PC-9 (cell line): ENCODE data around the gene RAB15. TPM values are rescaled to one million over a fixed set of nuclear protein-coding genes. Genes with fewer than 3 reads are reported as not detected.
A peak's percentile ranks its signal among the peaks of the same experiment; 100 is the strongest.

Source experiments
- BruUV-seq: library from RNA; stranded (reverse); fragments of 400-500 nt; replicated peaks from 2 replicates; lab custom pipeline; 2021; lab: Mats Ljungman, UMichigan
- CTCF ChIA-PET: fragments of 300-600 bp; sonication (Branson Sonifier 250); formaldehyde crosslinking; loops from one replicate; lab custom pipeline; 2022; ENCODE audit warnings: antibody characterized with exemption; lab: Charles Lee
- POLR2A ChIA-PET: fragments of 300-600 bp; sonication (Branson Sonifier 250); formaldehyde crosslinking; loops from one replicate; lab custom pipeline; 2022; ENCODE audit warnings: antibody characterized with exemption; ENCODE audit not compliant: unreplicated experiment; lab: Charles Lee
- DNase-seq, 2 experiments: peaks; one replicate each; pipeline versions ENCODE4 v3.0.0 to v3.0.0-alpha.2; 2015 to 2022; ENCODE audit warnings: mixed read lengths in 1 of 2
- H2AFZ ChIP-seq: fragments of 200-600 bp; sonication (generic); 2 replicates; pipeline ENCODE4 v1.8.1; 2017; ENCODE audit warnings: antibody characterized with exemption
- H3F3A ChIP-seq: fragments of 200-600 bp; sonication (generic); 2 replicates; pipeline ENCODE4 v1.8.1; 2017; ENCODE audit warnings: antibody characterized with exemption, mild to moderate bottlenecking, low read depth; ENCODE audit not compliant: insufficient read depth
- H3K27ac ChIP-seq: fragments of 200-600 bp; sonication (generic); 2 replicates; pipeline ENCODE4 v1.6.1; 2016; ENCODE audit warnings: mixed run types
- H3K27me3 ChIP-seq: fragments of 200-600 bp; sonication (generic); 2 replicates; pipeline ENCODE4 v1.6.1; 2016; ENCODE audit warnings: low read depth, mixed run types; ENCODE audit not compliant: insufficient read depth
- H3K36me3 ChIP-seq: fragments of 200-600 bp; sonication (generic); 2 replicates; pipeline ENCODE4 v1.6.1; 2016; ENCODE audit warnings: low read depth, mixed run types
- H3K4me1 ChIP-seq: fragments of 200-600 bp; sonication (generic); replicated peaks from 2 replicates; pipeline ENCODE4 v1.6.1; 2016; ENCODE audit warnings: mixed run types; ENCODE audit not compliant: insufficient read depth
- H3K4me2 ChIP-seq: fragments of 200-600 bp; sonication (generic); 2 replicates; pipeline ENCODE4 v1.6.1; 2017; ENCODE audit warnings: mixed run types
- H3K4me3 ChIP-seq: fragments of 200-600 bp; sonication (generic); 2 replicates; pipeline ENCODE4 v1.6.1; 2016; ENCODE audit warnings: mixed run types
- H3K79me2 ChIP-seq: fragments of 200-600 bp; sonication (generic); 2 replicates; pipeline ENCODE4 v1.6.1; 2017; ENCODE audit warnings: low read depth, mixed run types
- H3K9me2 ChIP-seq: fragments of 200-600 bp; sonication (generic); 2 replicates; pipeline ENCODE4 v1.8.1; 2017; ENCODE audit warnings: mild to moderate bottlenecking; ENCODE audit not compliant: insufficient read depth
- H3K9me3 ChIP-seq: fragments of 200-600 bp; sonication (generic); 2 replicates; pipeline ENCODE4 v1.8.1; 2016; ENCODE audit warnings: low read depth; ENCODE audit not compliant: insufficient read depth
- H4K20me1 ChIP-seq: fragments of 200-600 bp; sonication (generic); 2 replicates; pipeline ENCODE4 v1.8.1; 2017; ENCODE audit not compliant: insufficient read depth
- CTCF ChIP-seq: fragments of 200-600 bp; sonication (generic); conservative IDR thresholded peaks from 2 replicates; pipeline ENCODE4 v1.6.1; 2017; ENCODE audit warnings: mixed run types, antibody characterized with exemption, mild to moderate bottlenecking, moderate library complexity
- EZH2 ChIP-seq: fragments of 200-600 bp; sonication (generic); IDR thresholded peaks from 2 replicates; pipeline ENCODE4 v1.8.0; 2017; ENCODE audit warnings: antibody characterized with exemption, low read depth
- intact Hi-C: fragments of 100-400 bp; cut with micrococcal nuclease; formaldehyde crosslinking; loops from one replicate; pipeline ENCODE4 v1.10.0; 2022; ENCODE audit not compliant: unreplicated experiment
- total RNA-seq: library from RNA; stranded (reverse); gene quantifications from 2 replicates; pipeline ENCODE4 v1.2.3, GENCODE V29; 2021

The RAB15 gene
- total RNA-seq, 1 experiment from 2014 or later, result 74.9 TPM

GRCh38 chr14:64920465-64920864, 51.7 kb downstream of the RAB15 start:
- Histone ChIP-seq H3K4me3 (no peak overlapping the region), H3K9me2 (no peaks in the 10 kb centered on the region), H3K27ac (no peak overlapping the region), H3K4me2 (no peak overlapping the region), H3F3A (no peaks in the 10 kb centered on the region; the same call in 1 of the 2 replicates), H3K4me1 (peaks cover 12% of the 10 kb centered on the region), H3K27me3 (no peaks in the 10 kb centered on the region), H4K20me1 (peaks cover 33% of the 10 kb centered on the region), H3K9me3 (no peaks in the 10 kb centered on the region), H3K79me2 (peaks cover 71% of the 10 kb centered on the region), H3K36me3 (peaks cover 28% of the 10 kb centered on the region), H2AFZ (no peak overlapping the region)
- TF ChIP-seq EZH2 (no peak), CTCF (no peak)
- POLR2A ChIA-PET, result interaction anchor here (0.6 kb wide), 1 partner anchor 55 kb away, joined by 3 read pairs; no protein-coding TSS in a partner anchor
- intact Hi-C loops, result no loop called here
- CTCF ChIA-PET, result no interaction called here
- DNase-seq, result no peak
- BruUV-seq, result no TSS peak

GRCh38 chr14:64919618-64920017, 52.5 kb downstream of the RAB15 start:
- CTCF ChIA-PET, result no interaction called here
- Histone ChIP-seq H3K4me2 (no peak overlapping the region), H3F3A (no peaks in the 10 kb centered on the region; the same call in 1 of the 2 replicates)

GRCh38 chr14:64919215-64919614, 52.9 kb downstream of the RAB15 start:
- H3K79me2 ChIP-seq, result peaks cover 83% of the 10 kb centered on the region
- no peak overlapping the region for H3K4me2 ChIP-seq
- DNase-seq, result no peak
- CTCF ChIA-PET, result no interaction called here
- intact Hi-C loops, result loop anchor here (10.0 kb wide), 1 partner anchor 414 kb away; the partner anchor contains the start of genes ZBTB1 and ZBTB25
- POLR2A ChIA-PET, result no interaction called here
- TF ChIP-seq EZH2 (no peak), CTCF (no peak)
- no peak overlapping the region for H3K27ac ChIP-seq
- H3F3A ChIP-seq, result no peaks in the 10 kb centered on the region; the same call in 1 of the 2 replicates
- no peaks in the 10 kb centered on the region for H3K27me3 ChIP-seq
- no peak overlapping the region for H2AFZ ChIP-seq
- H3K9me3 ChIP-seq, result no peaks in the 10 kb centered on the region
- H3K4me3 ChIP-seq, result no peak overlapping the region
- BruUV-seq, result no TSS peak
- H3K4me1 ChIP-seq, result peaks cover 18% of the 10 kb centered on the region
- H3K9me2 ChIP-seq, result no peaks in the 10 kb centered on the region
- peaks cover 33% of the 10 kb centered on the region for H4K20me1 ChIP-seq
- H3K36me3 ChIP-seq, result peaks cover 15% of the 10 kb centered on the region; the same call in 1 of the 2 replicates

More at GRCh38 chr14:64919618-64920017, 52.5 kb downstream of the RAB15 start:
- H2AFZ ChIP-seq, result no peak overlapping the region
- H4K20me1 ChIP-seq, result peaks cover 33% of the 10 kb centered on the region
- TF ChIP-seq EZH2 (no peak), CTCF (no peak)
- peaks cover 19% of the 10 kb centered on the region for H3K36me3 ChIP-seq
- H3K27ac ChIP-seq, result no peak overlapping the region
- intact Hi-C loops, result loop anchor here (10.0 kb wide), 1 partner anchor 415 kb away; the partner anchor contains the start of genes ZBTB1 and ZBTB25
- peak in 1 of 2 experiments; percentile 44 for DNase-seq
- no peaks in the 10 kb centered on the region for H3K9me2 ChIP-seq
- POLR2A ChIA-PET, result no interaction called here
- H3K27me3 ChIP-seq, result no peaks in the 10 kb centered on the region
- H3K79me2 ChIP-seq, result peaks cover 79% of the 10 kb centered on the region
- no peak overlapping the region for H3K4me3 ChIP-seq
- no peaks in the 10 kb centered on the region for H3K9me3 ChIP-seq
- peaks cover 18% of the 10 kb centered on the region for H3K4me1 ChIP-seq
- BruUV-seq, result no TSS peak
